ENCODE results near the gene SNAPC3. TPM values are rescaled to one million over a fixed set of nuclear protein-coding genes. Genes with fewer than 3 reads are reported as not detected.

Gene SNAPC3
- total and polyA plus RNA-seq, 2 of the 4 experiments (the other 2 are of a cell fraction), result 22.0 to 31.0 TPM

DNA sequence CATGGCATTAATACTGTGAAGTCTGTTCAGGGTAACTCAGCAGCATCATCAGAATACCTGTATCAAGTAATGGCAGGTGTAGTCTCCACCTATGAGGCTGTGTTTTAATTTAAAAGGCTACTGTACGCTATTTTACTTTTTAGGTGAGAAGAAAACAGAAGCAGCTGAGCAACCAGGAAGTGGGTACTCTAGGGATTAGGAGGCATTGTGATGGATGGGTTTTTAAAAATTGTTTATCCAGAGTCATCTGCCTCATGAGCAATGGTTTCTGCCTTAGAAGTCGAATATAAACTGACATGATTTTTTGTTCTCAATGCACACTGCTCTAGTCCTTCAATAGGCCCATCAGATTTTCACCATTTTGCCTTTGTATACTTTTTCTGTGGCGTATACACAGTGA is 45.5 kb downstream of the SNAPC3 start:
- Histone ChIP-seq H2AK5ac (ENCODE audit: low read depth, low read length) (no peak overlapping the region), H3K18ac (ENCODE audit: low read depth, low read length) (no peak overlapping the region), H2BK15ac (ENCODE audit: low read depth, low read length) (no peak overlapping the region), H3K4me3 (ENCODE audit: insufficient read depth, low read depth, low read length) (no peak overlapping the region), H3K56ac (ENCODE audit: extremely low read depth, insufficient read depth, low read length) (no peak overlapping the region), H3K27me3 (ENCODE audit: control insufficient read depth, insufficient read depth, low read length) (no peaks in the 10 kb centered on the region), H3K4ac (ENCODE audit: low read depth, low read length) (no peak overlapping the region), H2AFZ (replicated peaks; ENCODE audit: low read length, poor library complexity) (no peak overlapping the region), H3K4me2 (ENCODE audit: low read depth, low read length) (no peak overlapping the region), H4K5ac (ENCODE audit: low read depth, low read length) (no peak overlapping the region), H3K79me1 (ENCODE audit: low read depth in 1 of 2, low read length in 2 of 2) (peaks cover 4 to 6% of the 10 kb centered on the region in 2 experiments; a peak in 2 of 4 replicates), H2BK120ac (ENCODE audit: low read depth, low read length) (no peak overlapping the region), H4K20me1 (ENCODE audit: insufficient read depth, low read length) (no peaks in the 10 kb centered on the region), H3K4me1 (ENCODE audit: control insufficient read depth, insufficient read depth, low read length) (0 out of 2 replicates have a peak, but pooled peaks cover 1% of the 10 kb centered on the region), H3K23ac (ENCODE audit: low read depth, low read length) (no peak overlapping the region), H2BK20ac (ENCODE audit: low read depth, low read length) (no peak overlapping the region), H3K36me3 (ENCODE audit: control insufficient read depth, insufficient read depth, low read length) (peaks cover 10% of the 10 kb centered on the region), H3K9me3 (ENCODE audit: control insufficient read depth, insufficient read depth, low read length) (no peaks in the 10 kb centered on the region), H3K14ac (replicated peaks; ENCODE audit: low read depth, low read length) (no peak overlapping the region), H3K9me1 (ENCODE audit: insufficient read depth, low read length) (no peaks in the 10 kb centered on the region; the same call in 1 of the 2 replicates), H4K8ac (ENCODE audit: low read depth in 2 of 2, low read length in 2 of 2) (no peak overlapping the region), H4K91ac (ENCODE audit: insufficient read depth, low read depth, low read length) (no peak overlapping the region), H3K27ac (ENCODE audit: insufficient read depth, low read length) (no peak overlapping the region), H3K9ac (ENCODE audit: low read depth, low read length) (no peak overlapping the region), H2BK5ac (ENCODE audit: low read depth, low read length, poor library complexity, severe bottlenecking) (no peak overlapping the region), H2AK9ac (replicated peaks; ENCODE audit: low read depth, low read length, poor library complexity) (no peak overlapping the region)
- no CpG with 5 or more reads among the region's 3 CpGs for WGBS, 2 experiments (ENCODE audit: extremely low coverage in 2 of 2, insufficient read length in 1 of 2)
- in situ Hi-C loops (cut with MboI; ENCODE audit: low sequenced_read_pairs), result no loop called here
- POLR2A ChIA-PET (ENCODE audit: unreplicated experiment), result no interaction called here
- ATAC-seq (ENCODE audit: low read depth), result no peak
- no peak for TF ChIP-seq BHLHE40 (IDR thresholded peaks at IDR 0.05; ENCODE audit: low read depth, low read length)
- DNase-seq, result peak; percentile 10
- CTCF ChIA-PET, result no interaction called here
- intact Hi-C loops (cut with micrococcal nuclease), result loop anchor here (5.0 kb wide), 1 partner anchor 139 kb away; no protein-coding TSS in a partner anchor
- dilution Hi-C loops (cut with HindIII; ENCODE audit: low sequenced_read_pairs, unreplicated experiment), result no loop called here
- BruUV-seq (replicated peaks), result no TSS peak

All from IMR-90 (cell line).